NCI-H1105 (cell line): ENCODE results near the gene HDC.

Experiments
- DNase-seq: peaks from one replicate; lab custom pipeline; 2025; lab: John Stamatoyannopoulos, UW

The HDC gene

GRCh38 chr15:50227076-50227475 lies 38.5 kb downstream of the HDC start:
- no peak for DNase-seq

GRCh38 chr15:50225938-50226337 lies 39.6 kb downstream of the HDC start:
- no peak for DNase-seq

- DNase-seq, result no peak
These were observed 40.5 kb downstream of the HDC start for GRCh38 chr15:50225057-50225456.

- DNase-seq, result no peak
These were observed 40.9 kb downstream of the HDC start for GRCh38 chr15:50224606-50225005.

- no peak for DNase-seq
These were observed 43.3 kb downstream of the HDC start for GRCh38 chr15:50222181-50222580.

GRCh38 chr15:50219820-50220219 lies 45.7 kb downstream of the HDC start:
- DNase-seq, result no peak

GRCh38 chr15:50218691-50219090 lies 46.8 kb downstream of the HDC start:
- DNase-seq, result no peak

GRCh38 chr15:50218291-50218690 lies 47.2 kb downstream of the HDC start:
- no peak for DNase-seq

GRCh38 chr15:50210462-50211157 lies 54.9 kb downstream of the HDC start:
- no peak for DNase-seq

GRCh38 chr15:50209809-50210208 lies 55.7 kb downstream of the HDC start:
- DNase-seq, result no peak

- DNase-seq, result no peak
These were observed 59.5 kb downstream of the HDC start for GRCh38 chr15:50206020-50206419.

GRCh38 chr15:50202003-50202402 lies 63.5 kb downstream of the HDC start:
- DNase-seq, result no peak

- DNase-seq, result no peak
These were observed 72.5 kb downstream of the HDC start for GRCh38 chr15:50192926-50193620.

- DNase-seq, result no peak
These were observed 73.4 kb downstream of the HDC start for GRCh38 chr15:50192164-50192563.
